WTC11 (cell line): ENCODE results near the gene ABCB1.
"Not testable (repeated sequence)": the region's sequence is repeated elsewhere in the genome, so short reads cannot be mapped to it uniquely, and the experiment has no call there.

Experiments
- CTCF ChIP-seq: fragments of 200-600 bp; IDR thresholded peaks from 2 replicates; pipeline ENCODE4 v1.8.0; 2022; ENCODE audit warnings: antibody characterized with exemption
- ESRRA ChIP-seq: sonication (generic); formaldehyde crosslinking; IDR thresholded peaks from 2 replicates; pipeline ENCODE4 v1.8.1; 2022; ENCODE audit warnings: mild to moderate bottlenecking, missing genetic modification reagents, borderline replicate concordance
- NFYB ChIP-seq: sonication (generic); formaldehyde crosslinking; conservative IDR thresholded peaks from 2 replicates; pipeline ENCODE4 v1.8.0; 2022; ENCODE audit warnings: low read depth, missing genetic modification reagents
- NR1H2 ChIP-seq: sonication (generic); formaldehyde crosslinking; IDR thresholded peaks from 2 replicates; pipeline ENCODE4 v1.9.0; 2021; ENCODE audit warnings: mild to moderate bottlenecking, moderate library complexity, missing genetic modification reagents
- NR2C2 ChIP-seq: sonication (generic); formaldehyde crosslinking; IDR thresholded peaks from 2 replicates; pipeline ENCODE4 v1.8.0; 2022; ENCODE audit warnings: mild to moderate bottlenecking, missing genetic modification reagents
- TF ChIP-seq, protein P1 (sequence below): sonication (generic); formaldehyde crosslinking; IDR thresholded peaks from 2 replicates; pipeline ENCODE4 v1.8.1; 2022; ENCODE audit warnings: mild to moderate bottlenecking, moderate library complexity, missing genetic modification reagents
- TF ChIP-seq, protein P2 (sequence below): sonication (generic); formaldehyde crosslinking; conservative IDR thresholded peaks from 2 replicates; pipeline ENCODE4 v1.8.1; 2022; ENCODE audit warnings: mild to moderate bottlenecking, missing genetic modification reagents
- TF ChIP-seq, protein P3 (sequence below): sonication (generic); formaldehyde crosslinking; IDR thresholded peaks from 2 replicates; pipeline ENCODE4 v1.8.1; 2023; ENCODE audit warnings: mild to moderate bottlenecking, missing genetic modification reagents, moderate library complexity

- TF ChIP-seq ESRRA (CRISPR knock-in tag); CTCF; NR1H2 (CRISPR knock-in tag); NFYB (CRISPR knock-in tag); NR2C2: not testable (repeated sequence)
- TF ChIP-seq, protein P1, sequence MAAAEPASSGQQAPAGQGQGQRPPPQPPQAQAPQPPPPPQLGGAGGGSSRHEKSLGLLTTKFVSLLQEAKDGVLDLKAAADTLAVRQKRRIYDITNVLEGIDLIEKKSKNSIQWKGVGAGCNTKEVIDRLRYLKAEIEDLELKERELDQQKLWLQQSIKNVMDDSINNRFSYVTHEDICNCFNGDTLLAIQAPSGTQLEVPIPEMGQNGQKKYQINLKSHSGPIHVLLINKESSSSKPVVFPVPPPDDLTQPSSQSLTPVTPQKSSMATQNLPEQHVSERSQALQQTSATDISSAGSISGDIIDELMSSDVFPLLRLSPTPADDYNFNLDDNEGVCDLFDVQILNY (CRISPR knock-in tag), result not testable (repeated sequence)
- TF ChIP-seq, protein P2, sequence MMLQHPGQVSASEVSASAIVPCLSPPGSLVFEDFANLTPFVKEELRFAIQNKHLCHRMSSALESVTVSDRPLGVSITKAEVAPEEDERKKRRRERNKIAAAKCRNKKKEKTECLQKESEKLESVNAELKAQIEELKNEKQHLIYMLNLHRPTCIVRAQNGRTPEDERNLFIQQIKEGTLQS (CRISPR knock-in tag), result not testable (repeated sequence)
- TF ChIP-seq, protein P3, sequence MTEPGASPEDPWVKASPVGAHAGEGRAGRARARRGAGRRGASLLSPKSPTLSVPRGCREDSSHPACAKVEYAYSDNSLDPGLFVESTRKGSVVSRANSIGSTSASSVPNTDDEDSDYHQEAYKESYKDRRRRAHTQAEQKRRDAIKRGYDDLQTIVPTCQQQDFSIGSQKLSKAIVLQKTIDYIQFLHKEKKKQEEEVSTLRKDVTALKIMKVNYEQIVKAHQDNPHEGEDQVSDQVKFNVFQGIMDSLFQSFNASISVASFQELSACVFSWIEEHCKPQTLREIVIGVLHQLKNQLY (CRISPR knock-in tag), result not testable (repeated sequence)
Observed at GRCh38 chr7:87465534-87465880, 135.2 kb downstream of the ABCB1 start.
